ENCODE measurements around the gene MICAL3. TPM values are rescaled to one million over a fixed set of nuclear protein-coding genes. Genes with fewer than 3 reads are reported as not detected.

The MICAL3 gene
- total and polyA plus RNA-seq, 9 of the 15 experiments (the other 6 are each of a cell fraction or from before 2014, with no cell fraction given): 0.53 to 32.1 (median 12.3) TPM

DNA sequence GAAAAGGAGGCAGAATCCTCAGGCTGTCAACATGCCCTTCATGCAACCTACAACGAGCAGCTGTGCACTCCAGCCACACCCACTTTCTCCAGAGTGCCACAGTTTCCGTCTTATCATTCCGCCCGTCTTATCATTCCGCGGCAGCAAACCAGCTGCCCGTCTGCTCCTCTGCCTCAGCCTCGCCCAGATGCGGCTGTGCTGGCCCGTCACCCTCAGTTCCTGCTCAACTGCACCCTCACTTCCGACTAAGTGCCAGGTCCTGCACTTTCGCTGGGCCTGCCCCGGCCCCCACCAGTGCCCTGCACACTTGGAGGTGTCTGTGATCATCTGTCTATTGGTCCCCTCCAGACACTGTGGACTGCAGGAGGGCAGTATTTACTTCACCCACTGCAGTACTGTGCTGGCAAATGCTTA is 43.7 kb downstream of the MICAL3 start (continued):
- TF ChIP-seq LCOR (CRISPR knock-in tag; IDR thresholded peaks at IDR 0.05) (no peak), NR2C1 (IDR thresholded peaks at IDR 0.05) (no peak), NR2C1 (tag; IDR thresholded peaks at IDR 0.05) (peak; percentile 65), DLX4 (CRISPR knock-in tag; IDR thresholded peaks at IDR 0.05) (no peak), HEY1 (CRISPR knock-in tag; IDR thresholded peaks at IDR 0.05; ENCODE audit: borderline replicate concordance) (0 out of 2 replicates have a peak, but pooled peaks have one; percentile 55), GTF2F1 (IDR thresholded peaks at IDR 0.05; ENCODE audit: low read depth, low read length) (no peak), RFX7 (CRISPR knock-in tag; IDR thresholded peaks at IDR 0.05) (no peak), KLF6 (CRISPR knock-in tag; IDR thresholded peaks at IDR 0.05; ENCODE audit: borderline replicate concordance) (peak; percentile 54; the same call in 1 of the 2 replicates), ZBTB26 (CRISPR knock-in tag; IDR thresholded peaks at IDR 0.05) (no peak), ZEB2 (IDR thresholded peaks at IDR 0.05) (peak; percentile 76), VEZF1 (CRISPR knock-in tag; IDR thresholded peaks at IDR 0.05) (peak; percentile 66; the same call in 1 of the 2 replicates), TCF3 (CRISPR knock-in tag; IDR thresholded peaks at IDR 0.05) (peak; percentile 99), HBP1 (CRISPR knock-in tag; IDR thresholded peaks at IDR 0.05) (peak; percentile 63; the same call in 1 of the 2 replicates), MEF2D (tag; conservative IDR thresholded peaks at IDR 0.05; ENCODE audit: low read depth) (peak; percentile 84), NR2C2 (CRISPR knock-in tag; IDR thresholded peaks at IDR 0.05) (no peak), NR2C2 (tag; IDR thresholded peaks at IDR 0.05) (peak; percentile 47; the same call in 1 of the 2 replicates)
- TF ChIP-seq, protein P1, sequence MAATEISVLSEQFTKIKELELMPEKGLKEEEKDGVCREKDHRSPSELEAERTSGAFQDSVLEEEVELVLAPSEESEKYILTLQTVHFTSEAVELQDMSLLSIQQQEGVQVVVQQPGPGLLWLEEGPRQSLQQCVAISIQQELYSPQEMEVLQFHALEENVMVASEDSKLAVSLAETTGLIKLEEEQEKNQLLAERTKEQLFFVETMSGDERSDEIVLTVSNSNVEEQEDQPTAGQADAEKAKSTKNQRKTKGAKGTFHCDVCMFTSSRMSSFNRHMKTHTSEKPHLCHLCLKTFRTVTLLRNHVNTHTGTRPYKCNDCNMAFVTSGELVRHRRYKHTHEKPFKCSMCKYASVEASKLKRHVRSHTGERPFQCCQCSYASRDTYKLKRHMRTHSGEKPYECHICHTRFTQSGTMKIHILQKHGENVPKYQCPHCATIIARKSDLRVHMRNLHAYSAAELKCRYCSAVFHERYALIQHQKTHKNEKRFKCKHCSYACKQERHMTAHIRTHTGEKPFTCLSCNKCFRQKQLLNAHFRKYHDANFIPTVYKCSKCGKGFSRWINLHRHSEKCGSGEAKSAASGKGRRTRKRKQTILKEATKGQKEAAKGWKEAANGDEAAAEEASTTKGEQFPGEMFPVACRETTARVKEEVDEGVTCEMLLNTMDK (IDR thresholded peaks at IDR 0.05; ENCODE audit: borderline replicate concordance, insufficient read depth, low read depth, low read length, poor library complexity, severe bottlenecking): no peak
- TF ChIP-seq, protein P2, sequence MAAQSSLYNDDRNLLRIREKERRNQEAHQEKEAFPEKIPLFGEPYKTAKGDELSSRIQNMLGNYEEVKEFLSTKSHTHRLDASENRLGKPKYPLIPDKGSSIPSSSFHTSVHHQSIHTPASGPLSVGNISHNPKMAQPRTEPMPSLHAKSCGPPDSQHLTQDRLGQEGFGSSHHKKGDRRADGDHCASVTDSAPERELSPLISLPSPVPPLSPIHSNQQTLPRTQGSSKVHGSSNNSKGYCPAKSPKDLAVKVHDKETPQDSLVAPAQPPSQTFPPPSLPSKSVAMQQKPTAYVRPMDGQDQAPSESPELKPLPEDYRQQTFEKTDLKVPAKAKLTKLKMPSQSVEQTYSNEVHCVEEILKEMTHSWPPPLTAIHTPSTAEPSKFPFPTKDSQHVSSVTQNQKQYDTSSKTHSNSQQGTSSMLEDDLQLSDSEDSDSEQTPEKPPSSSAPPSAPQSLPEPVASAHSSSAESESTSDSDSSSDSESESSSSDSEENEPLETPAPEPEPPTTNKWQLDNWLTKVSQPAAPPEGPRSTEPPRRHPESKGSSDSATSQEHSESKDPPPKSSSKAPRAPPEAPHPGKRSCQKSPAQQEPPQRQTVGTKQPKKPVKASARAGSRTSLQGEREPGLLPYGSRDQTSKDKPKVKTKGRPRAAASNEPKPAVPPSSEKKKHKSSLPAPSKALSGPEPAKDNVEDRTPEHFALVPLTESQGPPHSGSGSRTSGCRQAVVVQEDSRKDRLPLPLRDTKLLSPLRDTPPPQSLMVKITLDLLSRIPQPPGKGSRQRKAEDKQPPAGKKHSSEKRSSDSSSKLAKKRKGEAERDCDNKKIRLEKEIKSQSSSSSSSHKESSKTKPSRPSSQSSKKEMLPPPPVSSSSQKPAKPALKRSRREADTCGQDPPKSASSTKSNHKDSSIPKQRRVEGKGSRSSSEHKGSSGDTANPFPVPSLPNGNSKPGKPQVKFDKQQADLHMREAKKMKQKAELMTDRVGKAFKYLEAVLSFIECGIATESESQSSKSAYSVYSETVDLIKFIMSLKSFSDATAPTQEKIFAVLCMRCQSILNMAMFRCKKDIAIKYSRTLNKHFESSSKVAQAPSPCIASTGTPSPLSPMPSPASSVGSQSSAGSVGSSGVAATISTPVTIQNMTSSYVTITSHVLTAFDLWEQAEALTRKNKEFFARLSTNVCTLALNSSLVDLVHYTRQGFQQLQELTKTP (IDR thresholded peaks at IDR 0.05; ENCODE audit: low read depth in 1 of 2, partially characterized antibody in 2 of 2): peak in 1 of 2 experiments; percentile 66

Data from K562 (cell line).